ENCODE data around the gene PNPLA7.
"Not testable (repeated sequence)": the region's sequence is repeated elsewhere in the genome, so short reads cannot be mapped to it uniquely, and the experiment has no call there.

The PNPLA7 gene

DNA sequence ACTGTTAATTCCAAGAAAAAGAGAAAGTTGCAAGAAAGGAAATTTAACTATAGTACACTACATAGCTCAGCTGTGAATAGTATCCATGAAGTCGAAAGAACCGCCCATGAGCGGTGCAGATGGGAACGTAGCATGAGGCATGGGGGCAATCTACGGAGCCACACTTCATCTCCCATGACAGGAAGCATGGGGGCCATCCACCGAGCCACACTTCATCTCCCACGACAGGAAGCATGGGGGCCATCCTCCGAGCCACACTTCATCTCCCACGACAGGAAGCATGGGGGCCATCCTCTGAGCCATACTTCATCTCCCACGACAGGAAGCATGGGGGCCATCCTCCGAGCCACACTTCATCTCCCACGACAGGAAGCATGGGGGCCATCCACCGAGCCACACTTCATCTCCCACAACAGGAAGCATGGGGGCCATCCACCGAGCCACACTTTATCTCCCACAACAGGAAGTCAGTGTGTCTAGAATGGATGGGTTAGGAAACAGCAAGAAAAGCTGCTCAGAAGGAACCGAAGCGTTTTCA is 13.5 kb downstream of the PNPLA7 start:
- not testable (repeated sequence) for DNase-seq

DNA sequence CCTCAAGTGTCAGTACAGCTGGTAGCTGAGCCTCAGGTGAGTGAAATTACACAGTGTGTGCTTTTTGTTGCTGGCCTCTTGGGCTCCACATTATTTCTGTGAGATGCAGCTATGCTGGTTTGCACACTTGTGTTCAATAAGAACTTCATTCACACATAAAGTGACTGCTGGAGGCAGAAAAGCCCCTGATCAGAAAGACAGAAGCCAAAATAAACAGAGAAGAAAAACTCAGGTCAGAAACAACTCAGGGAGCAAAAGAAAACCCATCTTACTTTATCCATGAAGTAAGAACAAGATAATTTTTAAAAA is 15.1 kb downstream of the PNPLA7 start:
- DNase-seq: no peak

DNA sequence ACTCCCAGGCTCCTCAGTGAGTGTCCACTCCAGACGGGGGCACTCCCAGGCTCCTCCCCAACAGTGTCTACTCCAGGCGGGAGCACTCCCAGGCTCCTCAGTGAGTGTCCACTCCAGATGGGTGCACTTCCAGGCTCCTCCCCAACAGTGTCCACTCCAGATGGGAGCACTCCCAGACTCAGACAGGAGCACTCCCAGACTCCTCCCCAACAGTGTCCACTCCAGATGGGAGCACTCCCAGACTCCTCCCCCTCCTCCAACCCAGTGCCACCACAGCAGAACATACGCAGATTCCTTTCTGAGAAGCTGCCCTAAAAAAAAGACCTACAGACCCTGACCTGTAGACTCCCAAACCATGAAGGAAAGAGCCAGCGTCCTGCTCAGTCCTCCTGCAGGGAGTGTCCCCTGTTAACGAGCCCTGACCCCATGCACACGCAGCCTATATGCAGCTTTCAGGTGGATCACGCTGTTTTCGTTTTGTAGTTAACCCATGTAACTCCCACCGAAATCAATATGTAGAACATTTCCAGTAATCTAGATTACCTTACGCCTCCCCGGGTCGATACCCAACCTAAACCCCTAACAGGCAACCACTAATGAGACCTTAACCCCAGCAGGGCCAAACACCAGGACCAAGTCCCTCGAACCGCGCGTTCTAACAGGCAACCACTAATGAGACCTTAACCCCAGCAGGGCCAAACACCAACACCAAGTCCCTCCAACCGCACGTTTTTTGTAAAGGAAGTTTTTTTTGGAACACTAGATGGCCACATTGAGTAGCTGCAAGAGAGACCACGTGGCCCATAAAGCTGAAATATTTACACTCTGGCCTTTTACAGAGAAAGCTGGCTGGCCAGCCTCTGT is 15.7 kb downstream of the PNPLA7 start:
- peak; percentile 46 to 85 for DNase-seq

- not testable (repeated sequence) for DNase-seq
Observed at GRCh38 chr9:137532891-137533468, 17.2 kb downstream of the PNPLA7 start.

GRCh38 chr9:137531099-137531765 is 19.0 kb downstream of the PNPLA7 start:
- no peak for DNase-seq

DNA sequence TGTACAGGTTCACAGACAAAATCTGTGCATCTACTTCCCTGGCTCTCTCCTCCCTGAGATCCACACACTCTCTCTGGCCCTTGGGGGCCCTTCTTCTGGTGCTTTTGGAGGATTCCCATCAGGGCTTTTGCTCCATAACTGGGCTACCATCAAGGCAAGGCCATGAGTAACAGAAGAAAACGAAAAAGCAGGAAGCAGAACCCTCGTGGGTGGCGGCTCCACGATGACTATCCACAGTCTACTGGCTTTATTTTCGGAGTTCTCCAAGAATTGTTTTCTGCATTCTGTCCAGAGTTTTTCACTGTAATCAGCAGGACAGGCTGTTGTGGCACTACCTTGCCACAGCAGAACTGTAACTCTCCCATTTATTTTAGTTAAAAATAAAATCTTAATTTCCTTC is 19.9 kb downstream of the PNPLA7 start:
- no peak for DNase-seq

GRCh38 chr9:137524981-137525317 is 25.3 kb downstream of the PNPLA7 start:
- DNase-seq: no peak

DNA sequence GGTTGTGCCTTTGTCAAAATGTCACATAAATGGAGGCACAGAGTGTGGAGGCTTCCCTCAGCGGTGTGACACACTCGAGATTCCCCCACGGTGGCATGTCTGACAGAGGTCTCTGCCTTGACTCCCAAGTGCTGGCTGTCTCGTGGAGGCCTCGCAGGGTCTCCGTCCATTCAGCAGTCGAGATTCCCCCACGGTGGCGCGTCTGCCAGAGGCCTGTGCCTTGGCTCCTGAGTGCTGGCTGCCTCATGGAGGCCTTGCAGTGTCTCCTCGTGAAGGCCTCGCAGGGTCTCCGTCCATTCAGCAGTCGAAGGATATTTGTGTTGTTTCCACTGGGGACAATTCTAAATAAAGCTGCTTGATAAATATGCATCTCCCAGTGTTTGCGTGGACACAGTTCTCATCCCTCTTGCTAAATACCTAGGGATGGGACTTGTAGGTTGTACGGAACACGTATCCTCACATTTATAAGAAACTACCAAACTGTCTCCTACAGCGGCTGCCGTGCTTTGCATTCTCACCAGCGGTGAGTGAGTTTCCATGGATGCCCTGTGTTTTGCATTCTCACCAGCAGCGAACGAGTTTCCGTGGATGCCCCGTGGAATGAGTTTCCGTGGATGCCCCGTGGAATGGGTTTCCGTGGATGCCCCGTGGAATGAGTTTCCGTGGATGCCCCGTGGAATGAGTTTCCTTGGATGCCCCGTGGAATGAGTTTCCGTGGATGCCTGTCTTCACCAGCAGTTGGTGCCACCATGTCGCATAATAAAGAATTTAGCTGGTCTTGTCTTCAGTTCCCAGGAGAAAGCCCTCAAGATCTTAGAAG is 25.8 kb downstream of the PNPLA7 start:
- no peak for DNase-seq

DNA sequence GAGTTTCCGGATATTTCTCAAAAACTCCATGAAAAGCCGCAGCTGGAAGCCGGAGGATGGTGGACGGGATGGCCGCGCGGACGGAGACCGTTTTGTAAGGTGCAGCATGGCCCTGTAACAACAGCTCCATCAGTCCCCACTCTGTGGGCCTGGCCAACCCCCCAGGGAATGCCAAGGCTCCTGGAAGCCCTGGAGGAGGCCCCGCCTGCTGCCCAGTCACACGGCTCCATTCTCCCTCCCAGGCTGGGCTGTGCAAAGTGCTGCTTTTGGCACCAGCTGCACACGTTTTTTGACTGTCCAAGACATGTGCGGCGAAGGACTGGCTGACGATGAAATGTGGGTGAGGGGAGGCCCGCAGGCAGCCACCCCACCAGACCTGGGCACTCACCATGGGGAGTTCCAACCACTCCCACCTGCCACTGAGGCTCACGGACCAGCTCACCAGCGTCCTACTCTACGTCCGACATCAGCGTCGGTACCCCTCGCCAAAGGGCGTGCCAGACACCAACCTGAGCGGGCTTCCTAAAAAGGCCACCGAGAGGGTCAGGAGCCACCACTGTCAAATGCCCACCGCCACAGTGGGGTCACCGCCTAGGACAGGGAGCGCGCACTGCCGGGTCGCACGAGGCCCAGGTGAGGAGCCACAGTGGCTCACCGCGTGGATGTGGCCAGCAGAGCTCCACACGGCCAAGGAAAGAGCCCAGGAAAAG is 27.3 kb downstream of the PNPLA7 start:
- no peak for DNase-seq

DNA sequence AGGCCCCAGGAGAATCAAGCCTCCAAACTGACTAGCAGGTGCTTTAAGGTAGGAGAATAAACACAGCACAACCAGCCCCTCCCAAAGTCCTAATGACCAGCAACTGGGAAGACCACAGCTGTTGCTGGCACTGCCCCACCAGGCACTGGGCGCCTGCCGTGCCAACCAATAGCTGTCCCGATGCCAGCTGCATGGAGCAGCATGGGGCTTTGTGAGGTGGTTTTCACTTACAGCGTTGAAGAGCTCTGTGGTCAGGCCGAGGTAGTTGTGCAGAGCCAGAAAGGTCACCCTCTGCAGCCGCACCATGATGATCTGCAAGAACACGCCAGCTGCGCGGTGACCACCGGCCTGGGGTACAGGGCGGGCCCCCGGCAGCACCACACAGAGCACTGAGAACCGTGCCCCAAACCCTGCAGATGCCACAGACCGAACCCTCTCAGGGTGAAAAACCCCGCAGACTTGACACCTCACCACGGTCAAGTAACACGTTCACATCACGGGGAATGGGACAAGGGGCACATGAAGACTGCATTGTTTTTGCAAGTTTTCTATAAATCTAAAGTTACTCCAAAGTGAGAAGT is 28.7 kb downstream of the PNPLA7 start:
- peak in 1 of 2 experiments; percentile 49 for DNase-seq

GRCh38 chr9:137520614-137521404 is 29.4 kb downstream of the PNPLA7 start:
- no peak for DNase-seq

- no peak for DNase-seq
Observed at GRCh38 chr9:137519553-137519952, 30.6 kb downstream of the PNPLA7 start.

DNA sequence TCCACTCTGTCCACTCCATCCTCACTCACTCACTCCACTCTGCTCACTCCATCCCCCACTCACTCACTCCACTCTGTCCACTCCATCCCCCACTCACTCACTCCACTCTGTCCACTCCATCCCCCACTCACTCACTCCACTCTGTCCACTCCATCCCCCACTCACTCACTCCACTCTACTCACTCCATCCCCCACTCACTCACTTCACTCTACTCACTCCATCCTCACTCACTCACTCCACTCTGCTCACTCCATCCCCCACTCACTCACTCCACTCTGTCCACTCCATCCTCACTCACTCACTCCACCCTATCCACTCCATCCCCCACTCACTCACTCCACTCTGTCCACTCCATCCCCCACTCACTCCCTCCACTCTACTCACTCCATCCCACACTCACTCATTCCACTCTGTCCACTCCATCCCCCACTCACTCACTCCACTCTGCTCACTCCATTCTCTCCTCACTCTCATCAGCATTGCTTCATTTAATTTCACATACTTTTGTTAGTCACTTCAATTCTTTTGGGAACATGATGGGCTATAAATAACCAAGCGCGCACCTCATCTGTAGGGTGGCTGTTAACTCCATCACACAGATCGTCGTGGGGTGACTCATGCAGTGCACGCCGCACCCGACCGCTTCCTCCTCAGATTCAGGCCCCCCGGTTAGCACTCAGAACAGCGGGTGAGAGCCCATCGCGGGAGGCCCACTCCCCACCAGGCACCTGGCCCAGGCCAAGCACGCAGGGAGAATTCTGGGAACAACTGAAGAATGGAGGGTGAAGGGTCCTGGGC is 31.3 kb downstream of the PNPLA7 start:
- not testable (repeated sequence) for DNase-seq

- DNase-seq: no peak
Observed at GRCh38 chr9:137516144-137516917, 33.9 kb downstream of the PNPLA7 start.

DNA sequence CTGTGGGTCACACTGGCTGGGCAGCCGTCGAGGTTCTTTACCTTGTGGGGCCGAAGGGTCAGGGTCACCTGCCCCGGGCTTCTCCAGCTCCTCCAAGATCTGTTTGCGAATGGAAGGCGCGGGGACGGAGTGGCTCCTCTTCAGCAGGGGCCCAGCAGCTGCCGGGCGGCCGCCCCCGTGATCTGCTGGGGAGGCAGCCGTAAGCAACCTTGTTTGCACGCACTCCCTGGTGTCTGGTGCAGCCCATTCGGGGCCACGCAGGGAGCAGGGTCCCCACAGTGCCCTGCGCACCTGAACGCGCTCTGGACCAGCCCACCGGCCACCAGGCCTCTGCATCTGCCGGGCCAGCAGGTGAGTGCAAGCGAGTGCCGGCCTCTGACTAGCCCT is 34.9 kb downstream of the PNPLA7 start:
- no peak for DNase-seq

GRCh38 chr9:137514691-137515337 is 35.4 kb downstream of the PNPLA7 start:
- DNase-seq: no peak

DNA sequence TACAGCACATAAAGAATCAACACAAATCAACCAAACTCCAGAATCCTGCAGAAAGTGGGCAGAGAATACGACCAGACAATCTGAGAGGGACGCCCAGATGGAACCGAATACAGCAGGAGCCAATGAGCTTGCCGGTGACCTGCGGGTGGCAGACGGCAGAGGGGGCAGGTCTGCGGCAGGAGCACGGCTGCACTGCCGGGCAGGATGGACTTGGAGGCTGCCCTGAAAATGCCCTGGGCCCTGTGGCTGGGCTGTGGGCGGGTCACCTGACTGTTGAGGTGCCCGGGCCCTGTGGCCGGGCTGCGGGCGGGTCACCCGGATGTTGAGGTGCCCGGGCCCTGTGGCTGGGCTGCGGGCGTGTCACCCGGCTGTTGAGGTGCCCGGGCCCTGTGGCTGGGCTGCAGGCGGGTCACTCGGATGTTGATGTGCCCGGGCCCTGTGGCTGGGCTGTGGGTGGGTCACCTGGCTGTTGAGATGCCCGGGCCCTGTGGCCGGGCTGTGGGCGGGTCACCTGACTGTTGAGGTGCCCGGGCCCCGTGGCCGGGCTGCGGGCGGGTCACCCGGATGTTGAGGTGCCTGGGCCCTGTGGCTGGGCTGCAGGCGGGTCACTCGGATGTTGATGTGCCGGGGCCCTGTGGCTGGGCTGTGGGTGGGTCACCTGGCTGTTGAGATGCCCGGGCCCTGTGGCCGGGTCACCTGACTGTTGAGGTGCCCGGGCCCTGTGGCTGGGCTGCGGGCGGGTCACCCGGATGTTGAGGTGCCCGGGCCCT is 36.2 kb downstream of the PNPLA7 start:
- DNase-seq: not testable (repeated sequence)

DNA sequence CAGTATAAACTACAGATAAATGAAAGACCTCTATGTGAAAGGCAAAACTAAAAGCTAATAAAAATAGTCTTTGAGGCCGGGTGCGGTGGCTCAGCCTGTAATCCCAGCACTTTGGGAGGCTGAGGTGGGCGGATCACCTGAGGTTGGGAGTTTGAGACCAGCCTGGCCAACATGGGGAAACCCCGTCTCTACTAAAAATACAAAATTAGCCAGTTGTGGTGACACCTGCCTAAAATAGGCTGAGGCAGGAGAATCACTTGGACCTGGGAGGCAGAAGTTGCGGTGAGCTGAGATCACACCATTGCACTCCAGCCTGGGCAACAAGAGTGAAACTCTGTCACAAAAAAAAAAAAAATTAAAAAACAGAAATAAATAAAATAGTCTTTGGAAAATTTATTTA is 37.1 kb downstream of the PNPLA7 start:
- not testable (repeated sequence) for DNase-seq
